ENCODE measurements around the gene CADPS. TPM values are rescaled to one million over a fixed set of nuclear protein-coding genes. Genes with fewer than 3 reads are reported as not detected.

Gene CADPS
- polyA plus RNA-seq, 12 donors = 1.6 to 7.7 (median 3.5) TPM; not detected in 1

- no peak for DNase-seq
Observed at GRCh38 chr3:62557983-62558382, 317.2 kb downstream of the CADPS start.

GRCh38 chr3:62557450-62557849, 317.8 kb downstream of the CADPS start:
- DNase-seq = no peak

- DNase-seq = no peak
Observed at GRCh38 chr3:62556121-62556815, 318.9 kb downstream of the CADPS start.

GRCh38 chr3:62554264-62554799, 320.9 kb downstream of the CADPS start:
- DNase-seq = no peak

- no peak for DNase-seq
Observed at GRCh38 chr3:62553811-62554210, 321.4 kb downstream of the CADPS start.

GRCh38 chr3:62551556-62551955, 323.7 kb downstream of the CADPS start:
- DNase-seq = no peak

- no peak for DNase-seq
Observed at GRCh38 chr3:62550439-62550838, 324.8 kb downstream of the CADPS start.

GRCh38 chr3:62548528-62549205, 326.5 kb downstream of the CADPS start:
- no peak for DNase-seq

GRCh38 chr3:62546266-62546665, 328.9 kb downstream of the CADPS start:
- DNase-seq = no peak

- DNase-seq = no peak
Observed at GRCh38 chr3:62542185-62542584, 333.0 kb downstream of the CADPS start.

- no peak for DNase-seq
Observed at GRCh38 chr3:62539762-62540161, 335.5 kb downstream of the CADPS start.

GRCh38 chr3:62538691-62539356, 336.4 kb downstream of the CADPS start:
- DNase-seq = no peak

- DNase-seq = no peak
Observed at GRCh38 chr3:62534326-62534725, 340.9 kb downstream of the CADPS start.

- DNase-seq = no peak
Observed at GRCh38 chr3:62532796-62533195, 342.4 kb downstream of the CADPS start.

- no peak for DNase-seq
Observed at GRCh38 chr3:62531981-62532380, 343.2 kb downstream of the CADPS start.

GRCh38 chr3:62531493-62531892, 343.7 kb downstream of the CADPS start:
- DNase-seq = no peak

GRCh38 chr3:62529230-62529629, 346.0 kb downstream of the CADPS start:
- DNase-seq = peak; percentile 21

- no peak for DNase-seq
Observed at GRCh38 chr3:62527474-62527873, 347.7 kb downstream of the CADPS start.

- DNase-seq = no peak
Observed at GRCh38 chr3:62525281-62525680, 349.9 kb downstream of the CADPS start.

- no peak for DNase-seq
Observed at GRCh38 chr3:62523672-62524071, 351.5 kb downstream of the CADPS start.

- no peak for DNase-seq
Observed at GRCh38 chr3:62521464-62522105, 353.6 kb downstream of the CADPS start.

- DNase-seq = no peak
Observed at GRCh38 chr3:62503516-62503915, 371.7 kb downstream of the CADPS start.

Data from muscle of arm (tissue), 12 donors.